Measurements from ENCODE around the gene CNDP1.

DNA sequence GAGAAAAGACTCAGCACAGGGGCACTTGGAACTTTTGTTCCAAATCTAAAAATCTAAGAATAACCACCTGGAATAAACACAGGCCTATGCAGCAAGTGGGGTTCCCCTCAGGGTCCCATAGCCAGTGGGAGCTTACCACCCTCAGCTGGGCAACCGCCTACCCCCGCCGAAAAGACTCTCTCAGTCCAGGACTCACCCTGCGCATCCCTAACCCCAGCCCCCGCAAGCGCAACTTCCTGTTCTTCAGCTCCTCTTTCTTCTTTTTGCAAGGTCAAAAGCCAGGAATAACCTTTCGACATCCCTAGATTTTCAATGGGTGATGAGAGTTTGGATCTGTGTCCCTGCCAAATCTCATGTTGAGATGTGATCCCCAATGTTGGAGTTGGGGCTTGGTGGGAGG lies 13.6 kb downstream of the CNDP1 start:
- no peak for TF ChIP-seq FOXP2 (optimal IDR thresholded peaks at IDR 0.05; ENCODE audit: borderline replicate concordance, extremely low read depth, extremely low read length, insufficient read depth)
- no peak for TF ChIP-seq TAF1 (IDR thresholded peaks at IDR 0.05; ENCODE audit: borderline replicate concordance, insufficient read depth, low read length)

All from PFSK-1 (cell line).